GM23338 (cell line): Measurements from ENCODE around the gene NUBP1. TPM values are rescaled to one million over a fixed set of nuclear protein-coding genes. Genes with fewer than 3 reads are reported as not detected.

Experiments
- ATAC-seq: fragments of 200-7000 bp; cut with Tn5 transposase; 3 replicates; pipeline ENCODE4 v1.9.1; 2020
- DNase-seq: peaks from one replicate; pipeline ENCODE4 v3.0.0-alpha.2; 2015; ENCODE audit warnings: low spot score
- H2AFZ ChIP-seq: fragments of 200-600 bp; sonication (generic); 2 replicates; pipeline ENCODE4 v1.8.0; 2016; ENCODE audit warnings: antibody characterized with exemption, mild to moderate bottlenecking, moderate library complexity
- H3F3A ChIP-seq: fragments of 200-600 bp; sonication (generic); replicated peaks from 2 replicates; pipeline ENCODE4 v1.8.0; 2017; ENCODE audit warnings: antibody characterized with exemption, mixed run types, low read depth
- H3K27ac ChIP-seq: fragments of 200-600 bp; sonication (generic); 2 replicates; pipeline ENCODE4 v1.6.1; 2016; ENCODE audit warnings: low read depth
- H3K27me3 ChIP-seq: fragments of 200-600 bp; sonication (generic); 2 replicates; pipeline ENCODE4 v1.8.0; 2016; ENCODE audit warnings: mild to moderate bottlenecking, mixed run types, moderate library complexity; ENCODE audit not compliant: insufficient read depth
- H3K36me3 ChIP-seq: fragments of 200-600 bp; sonication (generic); 2 replicates; pipeline ENCODE4 v1.8.0; 2016; ENCODE audit warnings: mild to moderate bottlenecking; ENCODE audit not compliant: insufficient read depth
- H3K4me1 ChIP-seq: fragments of 200-600 bp; sonication (generic); 2 replicates; pipeline ENCODE4 v1.8.0; 2016; ENCODE audit warnings: mild to moderate bottlenecking, moderate library complexity; ENCODE audit not compliant: insufficient read depth
- H3K4me2 ChIP-seq: fragments of 200-600 bp; sonication (generic); 2 replicates; pipeline ENCODE4 v1.7.1; 2017; ENCODE audit warnings: mixed run types
- H3K4me3 ChIP-seq: fragments of 200-600 bp; sonication (generic); 2 replicates; pipeline ENCODE4 v1.6.1; 2016; ENCODE audit warnings: mixed run types
- H3K79me2 ChIP-seq: fragments of 200-600 bp; sonication (generic); replicated peaks from 2 replicates; pipeline ENCODE4 v1.8.0; 2017; ENCODE audit warnings: mild to moderate bottlenecking; ENCODE audit not compliant: insufficient read depth
- H3K9me2 ChIP-seq: fragments of 200-600 bp; sonication (generic); 2 replicates; pipeline ENCODE4 v1.8.0; 2017; ENCODE audit not compliant: insufficient read depth
- H4K20me1 ChIP-seq: fragments of 200-600 bp; sonication (generic); replicated peaks from 2 replicates; pipeline ENCODE4 v1.8.0; 2017; ENCODE audit warnings: mild to moderate bottlenecking; ENCODE audit not compliant: insufficient read depth
- H3K27ac Mint-ChIP-seq: 2 replicates; pipeline ENCODE4 v1.8.0; 2020; ENCODE audit warnings: inconsistent platforms, mild to moderate bottlenecking, moderate library complexity, mixed read lengths
- H3K27me3 Mint-ChIP-seq: 3 replicates; pipeline ENCODE4 v1.8.0; 2022; ENCODE audit warnings: low read depth, mild to moderate bottlenecking, moderate library complexity, mixed read lengths, inconsistent platforms; ENCODE audit not compliant: insufficient read depth, poor library complexity
- H3K36me3 Mint-ChIP-seq: 3 replicates; pipeline ENCODE4 v1.8.0; 2021; ENCODE audit warnings: low read depth, mild to moderate bottlenecking, inconsistent platforms, moderate library complexity, mixed read lengths
- H3K4me1 Mint-ChIP-seq: 3 replicates; pipeline ENCODE4 v1.8.0; 2020; ENCODE audit warnings: mild to moderate bottlenecking, inconsistent platforms, mixed read lengths
- H3K4me3 Mint-ChIP-seq: 3 replicates; pipeline ENCODE4 v1.8.0; 2021; ENCODE audit warnings: moderate library complexity, mild to moderate bottlenecking, inconsistent platforms, mixed read lengths
- H3K9me3 Mint-ChIP-seq: 3 replicates; pipeline ENCODE4 v1.8.0; 2020; ENCODE audit warnings: moderate library complexity, mild to moderate bottlenecking, inconsistent platforms, mixed read lengths
- CREB1 ChIP-seq: fragments of 250-450 bp; sonication (Bioruptor Pico); IDR thresholded peaks from 2 replicates; pipeline ENCODE4 v1.5.0; 2020; ENCODE audit warnings: low read depth, mild to moderate bottlenecking, moderate library complexity
- EZH2 ChIP-seq: fragments of 200-600 bp; sonication (generic); IDR thresholded peaks from one replicate; pipeline ENCODE4 v1.8.0; 2017; ENCODE audit warnings: antibody characterized with exemption, mild to moderate bottlenecking, low read depth; ENCODE audit not compliant: unreplicated experiment
- EZH2phosphoT487 ChIP-seq: fragments of 200-600 bp; sonication (generic); IDR thresholded peaks from one replicate; pipeline ENCODE4 v1.8.1; 2018; ENCODE audit warnings: antibody characterized with exemption; ENCODE audit not compliant: unreplicated experiment
- JUNB ChIP-seq: IDR thresholded peaks from one replicate; pipeline ENCODE4 v1.6.1; 2016; ENCODE audit warnings: antibody characterized with exemption; ENCODE audit not compliant: unreplicated experiment
- NANOG ChIP-seq: IDR thresholded peaks from 2 replicates; pipeline ENCODE4 v1.6.1; 2016; ENCODE audit warnings: antibody characterized with exemption, borderline replicate concordance
- POLR2AphosphoS5 ChIP-seq: IDR thresholded peaks from 2 replicates; pipeline ENCODE4 v1.6.1; 2016; ENCODE audit warnings: antibody characterized with exemption, low read depth
- STAT1 ChIP-seq: IDR thresholded peaks from one replicate; pipeline ENCODE4 v1.6.1; 2016; ENCODE audit warnings: antibody characterized with exemption; ENCODE audit not compliant: unreplicated experiment
- ZNF331 ChIP-seq: fragments of 250-450 bp; sonication (Bioruptor Pico); IDR thresholded peaks from 2 replicates; pipeline ENCODE4 v1.5.0; 2020; ENCODE audit warnings: low read depth, mild to moderate bottlenecking, moderate library complexity
- polyA plus RNA-seq: library from polyadenylated mRNA; unstranded; fragments of >200 nt; fragmentation: Nextera tagmentation; extraction: Ambion mirVana; gene quantifications from 2 replicates; pipeline ENCODE4 v1.2.1, GENCODE V29; 2016
- total RNA-seq: library from RNA; depleted of rRNA; stranded (reverse); fragments of >200 nt; shearing (Covaris generic); gene quantifications from 2 replicates; pipeline ENCODE4 v1.2.3, GENCODE V29; 2014
- TF ChIP-seq, protein P1 (sequence below), 2 experiments: fragments of 200-600 bp in 1 of 2; sonication (generic) in 1 of 2; conservative IDR thresholded peaks; 2 replicates each; pipeline versions ENCODE4 v1.5.1 to v1.6.1; 2016 to 2017; ENCODE audit warnings: antibody characterized with exemption in 2 of 2, low read depth in 2 of 2, mild to moderate bottlenecking in 2 of 2, moderate library complexity in 1 of 2
- TF ChIP-seq, protein P2 (sequence below): fragments of 250-450 bp; sonication (Bioruptor Pico); IDR thresholded peaks from 2 replicates; pipeline ENCODE4 v1.5.0; 2020; ENCODE audit warnings: mild to moderate bottlenecking, moderate library complexity
- TF ChIP-seq, protein P3 (sequence below): IDR thresholded peaks from one replicate; pipeline ENCODE4 v1.6.1; 2018; ENCODE audit warnings: antibody characterized with exemption; ENCODE audit not compliant: unreplicated experiment
- TF ChIP-seq, protein P4 (sequence below): IDR thresholded peaks from 2 replicates; pipeline ENCODE4 v1.6.1; 2016; ENCODE audit warnings: antibody characterized with exemption

The NUBP1 gene
- total and polyA plus RNA-seq, 2 experiments from 2014 or later: 22.8 to 41.2 TPM

DNA sequence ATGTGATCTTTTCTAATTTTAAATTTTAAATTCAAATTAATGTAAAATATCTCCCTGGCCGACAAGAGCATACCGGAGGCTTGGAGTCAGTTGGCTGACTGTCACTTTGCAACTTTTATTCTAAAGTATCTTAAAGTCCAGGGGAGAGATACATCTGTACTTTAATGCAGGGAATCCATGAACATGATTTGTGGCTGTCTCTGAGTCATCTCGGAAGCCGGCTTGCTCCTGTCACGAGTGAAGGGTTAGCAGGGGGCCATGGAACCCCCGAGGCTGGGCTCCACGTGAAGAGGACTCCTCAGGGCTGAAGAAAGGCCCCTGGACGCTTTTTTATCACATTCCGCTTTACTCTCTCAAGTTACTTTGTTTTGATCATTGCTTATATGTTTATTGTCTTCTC is 61.7 kb downstream of the NUBP1 start:
- H3K36me3 Mint-ChIP-seq: no peaks in the 10 kb centered on the region; the same call in 2 of the 3 replicates
- no peak overlapping the region for H3K27ac Mint-ChIP-seq
- H3K4me1 Mint-ChIP-seq: no peaks in the 10 kb centered on the region
- no peak for DNase-seq
- H3K36me3 ChIP-seq: no peaks in the 10 kb centered on the region
- ATAC-seq: no peak
- no peaks in the 10 kb centered on the region for H3K9me2 ChIP-seq
- peaks cover 5% of the 10 kb centered on the region for H3K27me3 Mint-ChIP-seq
- H2AFZ ChIP-seq: no peak overlapping the region
- TF ChIP-seq, protein P1, sequence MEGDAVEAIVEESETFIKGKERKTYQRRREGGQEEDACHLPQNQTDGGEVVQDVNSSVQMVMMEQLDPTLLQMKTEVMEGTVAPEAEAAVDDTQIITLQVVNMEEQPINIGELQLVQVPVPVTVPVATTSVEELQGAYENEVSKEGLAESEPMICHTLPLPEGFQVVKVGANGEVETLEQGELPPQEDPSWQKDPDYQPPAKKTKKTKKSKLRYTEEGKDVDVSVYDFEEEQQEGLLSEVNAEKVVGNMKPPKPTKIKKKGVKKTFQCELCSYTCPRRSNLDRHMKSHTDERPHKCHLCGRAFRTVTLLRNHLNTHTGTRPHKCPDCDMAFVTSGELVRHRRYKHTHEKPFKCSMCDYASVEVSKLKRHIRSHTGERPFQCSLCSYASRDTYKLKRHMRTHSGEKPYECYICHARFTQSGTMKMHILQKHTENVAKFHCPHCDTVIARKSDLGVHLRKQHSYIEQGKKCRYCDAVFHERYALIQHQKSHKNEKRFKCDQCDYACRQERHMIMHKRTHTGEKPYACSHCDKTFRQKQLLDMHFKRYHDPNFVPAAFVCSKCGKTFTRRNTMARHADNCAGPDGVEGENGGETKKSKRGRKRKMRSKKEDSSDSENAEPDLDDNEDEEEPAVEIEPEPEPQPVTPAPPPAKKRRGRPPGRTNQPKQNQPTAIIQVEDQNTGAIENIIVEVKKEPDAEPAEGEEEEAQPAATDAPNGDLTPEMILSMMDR (conservative IDR thresholded peaks at IDR 0.05; ENCODE audit: low read depth in 2 of 2): no peak
- TF ChIP-seq, protein P2, sequence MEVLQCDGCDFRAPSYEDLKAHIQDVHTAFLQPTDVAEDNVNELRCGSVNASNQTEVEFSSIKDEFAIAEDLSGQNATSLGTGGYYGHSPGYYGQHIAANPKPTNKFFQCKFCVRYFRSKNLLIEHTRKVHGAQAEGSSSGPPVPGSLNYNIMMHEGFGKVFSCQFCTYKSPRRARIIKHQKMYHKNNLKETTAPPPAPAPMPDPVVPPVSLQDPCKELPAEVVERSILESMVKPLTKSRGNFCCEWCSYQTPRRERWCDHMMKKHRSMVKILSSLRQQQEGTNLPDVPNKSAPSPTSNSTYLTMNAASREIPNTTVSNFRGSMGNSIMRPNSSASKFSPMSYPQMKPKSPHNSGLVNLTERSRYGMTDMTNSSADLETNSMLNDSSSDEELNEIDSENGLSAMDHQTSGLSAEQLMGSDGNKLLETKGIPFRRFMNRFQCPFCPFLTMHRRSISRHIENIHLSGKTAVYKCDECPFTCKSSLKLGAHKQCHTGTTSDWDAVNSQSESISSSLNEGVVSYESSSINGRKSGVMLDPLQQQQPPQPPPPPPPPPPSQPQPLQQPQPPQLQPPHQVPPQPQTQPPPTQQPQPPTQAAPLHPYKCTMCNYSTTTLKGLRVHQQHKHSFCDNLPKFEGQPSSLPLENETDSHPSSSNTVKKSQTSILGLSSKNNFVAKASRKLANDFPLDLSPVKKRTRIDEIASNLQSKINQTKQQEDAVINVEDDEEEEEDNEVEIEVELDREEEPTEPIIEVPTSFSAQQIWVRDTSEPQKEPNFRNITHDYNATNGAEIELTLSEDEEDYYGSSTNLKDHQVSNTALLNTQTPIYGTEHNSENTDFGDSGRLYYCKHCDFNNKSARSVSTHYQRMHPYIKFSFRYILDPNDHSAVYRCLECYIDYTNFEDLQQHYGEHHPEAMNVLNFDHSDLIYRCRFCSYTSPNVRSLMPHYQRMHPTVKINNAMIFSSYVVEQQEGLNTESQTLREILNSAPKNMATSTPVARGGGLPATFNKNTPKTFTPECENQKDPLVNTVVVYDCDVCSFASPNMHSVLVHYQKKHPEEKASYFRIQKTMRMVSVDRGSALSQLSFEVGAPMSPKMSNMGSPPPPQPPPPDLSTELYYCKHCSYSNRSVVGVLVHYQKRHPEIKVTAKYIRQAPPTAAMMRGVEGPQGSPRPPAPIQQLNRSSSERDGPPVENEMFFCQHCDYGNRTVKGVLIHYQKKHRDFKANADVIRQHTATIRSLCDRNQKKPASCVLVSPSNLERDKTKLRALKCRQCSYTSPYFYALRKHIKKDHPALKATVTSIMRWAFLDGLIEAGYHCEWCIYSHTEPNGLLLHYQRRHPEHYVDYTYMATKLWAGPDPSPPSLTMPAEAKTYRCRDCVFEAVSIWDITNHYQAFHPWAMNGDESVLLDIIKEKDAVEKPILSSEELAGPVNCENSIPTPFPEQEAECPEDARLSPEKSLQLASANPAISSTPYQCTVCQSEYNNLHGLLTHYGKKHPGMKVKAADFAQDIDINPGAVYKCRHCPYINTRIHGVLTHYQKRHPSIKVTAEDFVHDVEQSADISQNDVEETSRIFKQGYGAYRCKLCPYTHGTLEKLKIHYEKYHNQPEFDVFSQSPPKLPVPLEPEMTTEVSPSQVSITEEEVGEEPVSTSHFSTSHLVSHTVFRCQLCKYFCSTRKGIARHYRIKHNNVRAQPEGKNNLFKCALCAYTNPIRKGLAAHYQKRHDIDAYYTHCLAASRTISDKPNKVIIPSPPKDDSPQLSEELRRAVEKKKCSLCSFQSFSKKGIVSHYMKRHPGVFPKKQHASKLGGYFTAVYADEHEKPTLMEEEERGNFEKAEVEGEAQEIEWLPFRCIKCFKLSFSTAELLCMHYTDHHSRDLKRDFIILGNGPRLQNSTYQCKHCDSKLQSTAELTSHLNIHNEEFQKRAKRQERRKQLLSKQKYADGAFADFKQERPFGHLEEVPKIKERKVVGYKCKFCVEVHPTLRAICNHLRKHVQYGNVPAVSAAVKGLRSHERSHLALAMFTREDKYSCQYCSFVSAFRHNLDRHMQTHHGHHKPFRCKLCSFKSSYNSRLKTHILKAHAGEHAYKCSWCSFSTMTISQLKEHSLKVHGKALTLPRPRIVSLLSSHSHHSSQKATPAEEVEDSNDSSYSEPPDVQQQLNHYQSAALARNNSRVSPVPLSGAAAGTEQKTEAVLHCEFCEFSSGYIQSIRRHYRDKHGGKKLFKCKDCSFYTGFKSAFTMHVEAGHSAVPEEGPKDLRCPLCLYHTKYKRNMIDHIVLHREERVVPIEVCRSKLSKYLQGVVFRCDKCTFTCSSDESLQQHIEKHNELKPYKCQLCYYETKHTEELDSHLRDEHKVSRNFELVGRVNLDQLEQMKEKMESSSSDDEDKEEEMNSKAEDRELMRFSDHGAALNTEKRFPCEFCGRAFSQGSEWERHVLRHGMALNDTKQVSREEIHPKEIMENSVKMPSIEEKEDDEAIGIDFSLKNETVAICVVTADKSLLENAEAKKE (CRISPR knock-in tag): no peak
- TF ChIP-seq JUNB: no peak
- TF ChIP-seq ZNF331 (CRISPR knock-in tag): no peak
- TF ChIP-seq, protein P3, sequence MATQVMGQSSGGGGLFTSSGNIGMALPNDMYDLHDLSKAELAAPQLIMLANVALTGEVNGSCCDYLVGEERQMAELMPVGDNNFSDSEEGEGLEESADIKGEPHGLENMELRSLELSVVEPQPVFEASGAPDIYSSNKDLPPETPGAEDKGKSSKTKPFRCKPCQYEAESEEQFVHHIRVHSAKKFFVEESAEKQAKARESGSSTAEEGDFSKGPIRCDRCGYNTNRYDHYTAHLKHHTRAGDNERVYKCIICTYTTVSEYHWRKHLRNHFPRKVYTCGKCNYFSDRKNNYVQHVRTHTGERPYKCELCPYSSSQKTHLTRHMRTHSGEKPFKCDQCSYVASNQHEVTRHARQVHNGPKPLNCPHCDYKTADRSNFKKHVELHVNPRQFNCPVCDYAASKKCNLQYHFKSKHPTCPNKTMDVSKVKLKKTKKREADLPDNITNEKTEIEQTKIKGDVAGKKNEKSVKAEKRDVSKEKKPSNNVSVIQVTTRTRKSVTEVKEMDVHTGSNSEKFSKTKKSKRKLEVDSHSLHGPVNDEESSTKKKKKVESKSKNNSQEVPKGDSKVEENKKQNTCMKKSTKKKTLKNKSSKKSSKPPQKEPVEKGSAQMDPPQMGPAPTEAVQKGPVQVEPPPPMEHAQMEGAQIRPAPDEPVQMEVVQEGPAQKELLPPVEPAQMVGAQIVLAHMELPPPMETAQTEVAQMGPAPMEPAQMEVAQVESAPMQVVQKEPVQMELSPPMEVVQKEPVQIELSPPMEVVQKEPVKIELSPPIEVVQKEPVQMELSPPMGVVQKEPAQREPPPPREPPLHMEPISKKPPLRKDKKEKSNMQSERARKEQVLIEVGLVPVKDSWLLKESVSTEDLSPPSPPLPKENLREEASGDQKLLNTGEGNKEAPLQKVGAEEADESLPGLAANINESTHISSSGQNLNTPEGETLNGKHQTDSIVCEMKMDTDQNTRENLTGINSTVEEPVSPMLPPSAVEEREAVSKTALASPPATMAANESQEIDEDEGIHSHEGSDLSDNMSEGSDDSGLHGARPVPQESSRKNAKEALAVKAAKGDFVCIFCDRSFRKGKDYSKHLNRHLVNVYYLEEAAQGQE: no peak
- TF ChIP-seq NANOG: no peak
- no peak for TF ChIP-seq POLR2AphosphoS5
- TF ChIP-seq EZH2: no peak
- no peak for TF ChIP-seq EZH2phosphoT487
- TF ChIP-seq STAT1: no peak
- TF ChIP-seq CREB1 (CRISPR knock-in tag): no peak
- TF ChIP-seq, protein P4, sequence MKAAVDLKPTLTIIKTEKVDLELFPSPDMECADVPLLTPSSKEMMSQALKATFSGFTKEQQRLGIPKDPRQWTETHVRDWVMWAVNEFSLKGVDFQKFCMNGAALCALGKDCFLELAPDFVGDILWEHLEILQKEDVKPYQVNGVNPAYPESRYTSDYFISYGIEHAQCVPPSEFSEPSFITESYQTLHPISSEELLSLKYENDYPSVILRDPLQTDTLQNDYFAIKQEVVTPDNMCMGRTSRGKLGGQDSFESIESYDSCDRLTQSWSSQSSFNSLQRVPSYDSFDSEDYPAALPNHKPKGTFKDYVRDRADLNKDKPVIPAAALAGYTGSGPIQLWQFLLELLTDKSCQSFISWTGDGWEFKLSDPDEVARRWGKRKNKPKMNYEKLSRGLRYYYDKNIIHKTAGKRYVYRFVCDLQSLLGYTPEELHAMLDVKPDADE: no peak
- no peaks in the 10 kb centered on the region for H3K79me2 ChIP-seq
- H3K27ac ChIP-seq: no peak overlapping the region
- no peak overlapping the region for H3K4me2 ChIP-seq
- no peak overlapping the region for H3K4me3 ChIP-seq
- no peaks in the 10 kb centered on the region for H3K27me3 ChIP-seq
- no peaks in the 10 kb centered on the region for H3F3A ChIP-seq
- H4K20me1 ChIP-seq: no peaks in the 10 kb centered on the region
- H3K4me1 ChIP-seq: no peaks in the 10 kb centered on the region
- no peak overlapping the region for H3K4me3 Mint-ChIP-seq
- H3K9me3 Mint-ChIP-seq: no peaks in the 10 kb centered on the region
